Measurements from ENCODE around the gene SLIT1.

Gene SLIT1

DNA sequence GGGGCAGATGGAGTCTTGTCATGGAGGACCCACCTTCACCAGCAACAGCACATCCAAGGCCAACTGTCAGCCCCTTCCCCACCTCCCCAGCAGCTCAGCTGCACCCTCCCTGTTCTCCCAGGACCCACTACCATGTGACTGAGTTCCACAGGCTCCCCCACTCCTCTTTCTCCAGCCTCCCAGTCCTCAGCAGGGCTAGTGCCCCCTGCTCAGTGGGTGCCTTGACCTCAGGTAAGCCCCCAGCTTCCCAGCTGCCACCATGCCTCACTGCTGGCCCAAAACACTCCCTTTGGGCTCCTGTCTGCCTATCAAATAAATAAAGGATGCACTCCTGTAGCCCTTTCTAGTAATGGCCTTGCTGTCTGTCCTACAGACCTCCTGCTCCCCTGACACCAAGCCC, 174.4 kb downstream of the SLIT1 start:
- FAIRE-seq (no peak), DNase-seq (ENCODE audit: insufficient read length, low spot score) (no peak)

DNA sequence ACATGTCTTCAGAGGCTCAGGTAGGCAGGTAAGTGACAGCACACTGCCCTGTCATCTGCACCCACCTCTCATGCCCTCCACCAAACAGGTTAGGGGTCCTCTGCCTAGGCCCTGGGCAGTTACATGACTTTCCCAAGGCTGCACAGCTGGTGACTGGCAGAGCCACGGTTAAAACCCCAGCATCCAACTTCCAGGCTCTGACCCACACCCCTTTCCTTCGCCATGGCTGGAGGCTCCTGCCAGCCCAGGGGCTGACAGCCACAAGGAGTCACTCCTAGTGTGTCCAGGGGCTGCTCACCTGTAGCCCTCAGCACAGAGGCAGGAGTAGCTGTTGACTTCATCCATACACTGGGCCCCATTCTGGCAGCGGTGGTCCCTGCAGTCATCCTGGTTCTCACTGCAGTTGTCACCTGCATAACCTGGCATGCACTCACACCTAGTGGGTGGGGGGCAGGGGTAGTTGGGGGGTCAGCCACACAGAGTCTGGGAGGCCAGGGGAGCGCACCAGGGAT, 175.0 kb downstream of the SLIT1 start:
- FAIRE-seq (no peak), DNase-seq (ENCODE audit: insufficient read length, low spot score) (no peak)

DNA sequence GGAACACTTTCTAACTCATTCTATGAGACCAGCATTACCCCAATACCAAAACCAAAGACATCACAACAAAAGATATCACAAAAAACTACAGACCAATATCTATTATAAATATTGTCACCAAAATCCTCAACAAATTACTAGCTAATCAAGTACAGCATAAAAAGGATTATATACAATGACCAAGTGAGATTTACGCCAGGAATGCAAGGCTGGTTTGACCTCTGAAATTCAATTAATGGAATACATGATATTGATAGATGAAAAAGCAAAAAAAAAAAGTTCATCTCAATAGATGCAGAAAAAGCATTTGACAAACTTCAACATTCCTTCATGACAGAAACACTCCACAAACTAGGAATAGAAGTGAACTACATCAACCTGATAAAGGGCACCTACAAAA, 178.3 kb downstream of the SLIT1 start:
- no peak for DNase-seq (ENCODE audit: insufficient read length, low spot score)
- FAIRE-seq = no peak

DNA sequence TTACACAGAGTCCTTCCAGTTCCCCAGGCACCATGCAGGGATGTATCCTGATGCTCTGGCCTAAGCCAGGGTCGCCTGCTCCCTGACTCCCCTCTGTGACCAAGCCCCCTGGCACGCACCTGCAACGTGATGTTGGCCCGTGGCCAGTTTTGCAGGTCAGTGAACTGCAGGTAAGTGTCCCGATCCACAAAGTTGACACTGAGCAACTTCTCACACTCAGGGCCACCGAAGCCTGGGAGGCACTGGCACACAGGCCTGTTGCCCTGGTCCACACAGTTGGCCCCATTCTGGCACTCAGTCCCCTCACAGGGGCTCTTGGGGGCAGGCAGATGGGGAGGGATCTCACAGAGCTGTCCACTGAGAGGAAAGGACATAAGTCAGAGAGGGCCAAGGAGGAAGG, 179.4 kb downstream of the SLIT1 start:
- DNase-seq (ENCODE audit: insufficient read length, low spot score) = no peak
- FAIRE-seq = no peak

DNA sequence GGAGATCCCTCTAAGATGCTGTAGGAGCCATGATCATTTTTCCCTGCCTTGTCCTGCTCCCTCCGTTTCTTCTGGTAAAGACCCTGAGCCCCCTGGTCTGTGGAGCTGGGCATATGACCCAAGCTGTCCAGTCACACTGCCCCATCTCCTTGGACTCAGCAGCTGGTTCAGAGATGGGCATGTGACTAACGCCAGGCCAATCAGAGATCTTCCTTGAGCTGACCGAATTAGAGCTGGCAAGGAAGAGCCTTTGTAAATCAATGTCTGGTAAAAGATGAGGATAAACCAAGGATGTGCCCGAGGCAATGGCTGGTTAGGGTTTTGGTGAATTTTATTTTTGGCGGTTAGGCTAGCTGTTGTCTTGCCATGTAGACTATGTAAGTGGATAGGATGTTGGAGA, 180.4 kb downstream of the SLIT1 start:
- DNase-seq (ENCODE audit: insufficient read length, low spot score) (no peak), FAIRE-seq (no peak)

DNA sequence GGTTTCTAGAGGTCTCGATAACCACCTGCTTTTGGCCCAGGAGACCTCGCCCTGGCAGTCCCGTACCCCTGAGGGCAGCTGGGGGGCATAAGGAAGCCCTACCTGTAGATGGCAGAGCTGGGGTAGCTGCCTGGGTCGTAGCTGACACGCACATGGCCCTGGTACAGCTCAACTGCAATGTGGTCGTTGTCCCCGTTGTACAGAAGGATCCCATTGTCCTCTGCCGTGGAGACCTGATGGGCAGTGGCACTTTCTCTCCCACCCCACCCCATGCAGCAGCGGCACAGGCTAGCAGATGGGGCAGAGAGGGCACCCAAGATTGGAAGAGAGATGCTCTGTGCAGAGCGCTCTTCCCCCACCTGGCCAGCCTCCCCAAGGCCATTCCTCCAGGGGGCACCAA, 181.2 kb downstream of the SLIT1 start:
- FAIRE-seq (no peak), DNase-seq (ENCODE audit: insufficient read length, low spot score) (no peak)

DNA sequence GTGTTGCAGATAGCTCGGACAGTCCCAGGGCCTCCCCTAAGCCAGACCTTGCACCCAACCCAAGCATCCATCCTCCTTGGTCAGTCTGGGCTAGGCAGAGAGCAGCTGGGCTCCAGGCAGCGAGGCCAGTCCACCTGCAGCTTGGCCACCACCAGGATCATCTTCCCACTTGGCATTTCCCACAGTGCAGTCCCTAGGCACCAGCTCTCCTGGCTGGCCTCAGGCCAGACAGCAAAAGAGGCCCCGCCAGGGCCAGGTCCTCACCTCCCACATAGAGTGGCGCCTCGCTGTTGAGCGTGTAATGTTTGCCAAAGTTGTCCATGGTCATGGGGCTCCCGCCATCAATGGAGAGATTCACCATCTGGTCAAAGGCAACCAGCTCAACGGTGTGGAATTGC, 182.0 kb downstream of the SLIT1 start:
- DNase-seq (ENCODE audit: insufficient read length, low spot score) (no peak), FAIRE-seq (no peak)

DNA sequence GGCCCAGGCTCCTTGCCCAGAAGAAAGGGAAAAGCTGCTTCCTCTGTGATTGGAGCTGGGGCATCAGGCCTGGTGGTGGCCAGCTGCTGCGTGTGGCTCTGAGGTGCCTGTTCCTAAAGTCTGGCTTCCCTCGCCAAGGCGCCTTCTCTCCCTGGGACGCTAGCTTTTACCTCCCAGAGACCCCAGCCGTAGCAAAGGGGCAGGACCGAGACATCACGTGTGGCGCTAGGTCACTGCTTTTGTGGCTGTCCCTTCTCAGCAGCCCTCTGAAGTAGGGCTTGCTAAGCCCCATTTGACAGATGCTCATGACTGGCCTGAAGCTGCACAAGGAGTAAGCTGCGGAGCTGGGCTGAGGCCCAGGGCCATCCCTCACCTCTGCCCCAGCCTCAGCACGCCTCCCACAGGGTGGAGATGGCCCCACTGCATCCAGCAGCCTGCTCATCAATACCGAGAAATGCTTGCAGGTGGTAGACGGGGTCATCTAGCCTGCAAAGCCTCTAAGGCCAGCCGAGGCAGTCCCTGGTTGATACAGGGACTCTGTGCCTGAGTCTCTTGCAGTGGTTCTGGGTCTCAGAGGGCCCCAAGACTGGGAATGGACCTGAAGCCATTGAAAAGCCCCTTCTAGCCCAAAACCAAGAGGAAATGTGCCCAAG, 182.5 kb downstream of the SLIT1 start:
- no peak for FAIRE-seq

DNA sequence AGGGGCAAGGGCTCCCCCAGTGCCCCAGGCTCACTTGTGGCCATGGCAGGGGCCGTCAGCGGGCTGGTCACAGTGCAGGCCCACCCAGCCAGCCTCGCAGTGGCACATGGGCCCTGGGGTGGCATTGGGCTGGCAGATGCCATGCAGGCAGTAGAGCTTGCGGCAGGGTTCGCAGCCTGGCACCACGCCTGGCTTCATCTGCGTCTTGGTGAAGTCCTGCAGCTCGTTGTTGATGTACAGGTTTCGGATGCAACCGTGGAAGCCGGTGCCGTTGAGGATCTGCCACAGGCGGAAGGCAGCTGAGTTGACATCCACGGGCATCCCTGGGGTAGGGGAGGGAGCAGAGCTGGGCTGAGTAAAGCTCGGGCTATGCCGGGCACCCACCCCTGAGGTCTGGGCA, 183.1 kb downstream of the SLIT1 start:
- no peak for FAIRE-seq
- no peak for DNase-seq (ENCODE audit: insufficient read length, low spot score)

More for the DNA sequence above, 182.5 kb downstream of the SLIT1 start:
- DNase-seq (ENCODE audit: insufficient read length, low spot score) = no peak

DNA sequence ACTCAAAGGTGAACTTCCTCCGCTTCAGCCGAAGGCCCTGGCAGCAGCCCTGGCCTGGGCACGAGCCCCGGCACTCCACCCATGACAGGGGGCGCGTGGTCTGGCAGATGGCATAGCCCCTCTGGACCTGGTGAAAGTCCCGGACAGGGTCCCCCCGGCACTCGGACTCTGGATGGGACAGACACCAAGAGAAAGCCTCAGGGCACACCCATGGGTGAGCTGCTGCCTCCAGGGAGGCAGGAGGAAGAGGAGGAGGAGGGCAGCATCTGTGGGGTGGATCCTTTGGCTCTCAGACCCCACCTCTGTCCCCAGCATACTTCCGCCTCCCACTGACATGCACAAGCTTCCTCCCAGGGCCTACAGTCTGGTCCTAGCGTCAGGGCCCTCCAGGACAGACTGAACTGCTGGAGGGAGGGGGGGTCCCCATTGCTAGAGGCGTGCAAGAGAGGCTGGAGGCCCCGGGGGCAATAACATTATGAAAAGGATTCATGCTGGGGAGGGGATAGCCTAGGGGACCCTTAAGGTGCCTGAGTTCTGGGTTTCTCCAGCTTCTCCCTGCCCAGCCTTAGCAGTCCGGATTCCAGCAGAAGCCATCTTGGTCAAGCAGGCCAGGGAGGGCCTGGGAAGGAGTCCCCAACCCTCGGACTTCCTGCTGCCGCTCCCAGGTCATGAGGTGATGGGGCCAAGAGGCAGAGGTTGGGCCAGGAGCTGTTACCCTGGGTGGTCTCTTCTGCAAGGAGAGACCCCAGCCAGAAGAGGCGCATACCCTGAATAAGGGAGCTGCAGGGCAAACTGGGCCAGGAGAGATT, 184.4 kb downstream of the SLIT1 start:
- FAIRE-seq (no peak), DNase-seq (ENCODE audit: insufficient read length, low spot score) (no peak)

DNA sequence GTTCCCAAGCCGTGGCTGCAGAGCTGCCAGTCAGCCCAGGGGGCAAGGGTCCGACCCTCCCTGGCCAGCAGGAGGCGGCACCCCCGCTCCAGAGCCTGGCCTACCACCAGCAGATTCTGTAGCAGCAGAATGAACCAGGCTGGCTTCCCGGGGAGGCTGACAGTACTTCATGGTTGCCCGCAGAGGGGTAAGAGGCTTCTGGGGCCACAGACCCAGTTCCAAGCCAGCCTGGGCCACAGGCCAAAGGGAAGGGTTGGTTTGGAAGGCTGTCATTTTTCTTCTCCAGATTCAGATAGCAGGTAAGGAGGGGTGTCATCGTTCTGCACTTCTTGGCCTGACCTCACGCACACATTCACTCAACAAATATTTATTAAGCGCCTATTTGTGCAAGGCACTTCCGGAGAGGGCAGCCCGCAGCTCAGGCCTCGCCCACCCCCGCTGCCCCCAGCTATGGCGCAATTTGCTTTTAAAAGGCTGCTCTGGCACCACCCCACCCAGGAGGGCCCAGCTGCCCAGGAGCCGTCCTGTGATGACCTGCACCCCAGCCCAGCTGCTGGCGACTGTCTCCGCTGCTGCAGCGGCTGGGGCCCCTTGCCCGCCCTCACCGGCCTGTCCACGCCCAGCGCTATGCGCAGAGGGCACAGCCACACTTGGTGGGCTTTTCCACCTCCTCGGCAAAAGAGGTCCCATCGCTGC, 185.1 kb downstream of the SLIT1 start:
- DNase-seq (ENCODE audit: insufficient read length, low spot score) = no peak
- no peak for FAIRE-seq

DNA sequence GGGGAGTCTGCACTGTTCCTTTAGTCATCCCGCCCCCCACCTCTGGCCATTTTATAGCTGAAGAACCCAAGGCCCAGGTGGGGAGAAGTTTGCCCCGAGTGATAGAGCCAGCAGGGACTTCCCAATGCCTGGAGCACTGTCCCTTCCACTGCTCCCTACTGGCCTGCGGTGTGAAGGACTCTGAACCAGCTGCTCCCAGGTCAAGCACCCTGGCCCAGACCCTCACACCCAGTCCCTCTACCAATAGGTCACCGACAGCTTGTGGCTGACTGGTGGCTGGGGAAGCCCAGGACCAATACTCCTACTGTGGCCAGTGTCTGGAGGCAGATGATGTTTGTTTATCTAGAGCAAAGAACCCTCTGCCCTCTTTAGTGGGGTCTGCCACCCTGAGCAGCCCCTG, 185.8 kb downstream of the SLIT1 start:
- DNase-seq (ENCODE audit: insufficient read length, low spot score) (no peak), FAIRE-seq (no peak)

DNA sequence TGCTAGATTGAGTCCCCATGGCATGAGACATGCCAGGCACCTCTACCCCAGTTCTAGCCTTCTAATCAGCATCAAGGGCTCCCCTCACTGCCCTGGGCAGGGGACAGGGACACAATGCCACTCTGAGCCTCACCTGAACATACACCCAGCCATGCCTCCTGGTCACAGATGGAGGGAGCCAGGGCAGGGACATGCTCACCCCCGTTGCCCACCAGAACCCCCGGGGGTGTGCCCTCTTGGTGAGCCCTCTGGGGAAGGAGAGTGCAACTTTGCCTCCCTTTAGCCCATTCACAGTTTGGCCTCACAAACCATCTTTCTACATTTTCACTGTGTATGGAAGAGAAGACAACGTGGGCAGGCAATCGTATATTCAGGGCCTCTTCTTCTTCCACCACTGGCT, 186.4 kb downstream of the SLIT1 start:
- no peak for FAIRE-seq
- no peak for DNase-seq (ENCODE audit: insufficient read length, low spot score)

DNA sequence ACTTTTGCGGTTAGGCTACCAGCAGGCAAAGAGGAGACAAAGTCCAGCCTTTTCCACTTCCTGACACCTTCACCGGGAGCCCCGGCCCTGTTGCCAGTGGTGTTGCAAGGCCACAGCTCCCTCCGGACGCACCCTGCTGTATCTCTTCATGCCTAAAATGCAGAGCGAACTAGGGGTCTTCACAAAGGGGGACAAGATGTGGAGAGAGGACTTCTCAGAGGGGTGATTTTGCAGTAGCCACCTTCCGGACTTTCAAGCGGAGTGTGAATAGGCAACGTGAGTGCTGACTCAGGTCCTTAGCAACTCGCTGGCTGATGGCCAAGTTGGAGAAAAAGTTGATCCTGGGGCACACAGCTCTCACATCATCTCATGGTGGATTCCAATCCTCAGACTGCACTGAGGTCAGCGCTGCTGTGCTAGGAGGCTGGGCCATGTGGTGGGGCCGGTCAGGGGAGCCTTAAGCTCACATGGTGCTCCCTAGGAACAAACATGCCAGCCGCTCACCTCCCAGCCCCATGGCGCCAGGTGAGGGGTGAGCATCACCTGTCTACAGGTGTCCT, 187.3 kb downstream of the SLIT1 start:
- FAIRE-seq (no peak), DNase-seq (ENCODE audit: insufficient read length, low spot score) (no peak)

DNA sequence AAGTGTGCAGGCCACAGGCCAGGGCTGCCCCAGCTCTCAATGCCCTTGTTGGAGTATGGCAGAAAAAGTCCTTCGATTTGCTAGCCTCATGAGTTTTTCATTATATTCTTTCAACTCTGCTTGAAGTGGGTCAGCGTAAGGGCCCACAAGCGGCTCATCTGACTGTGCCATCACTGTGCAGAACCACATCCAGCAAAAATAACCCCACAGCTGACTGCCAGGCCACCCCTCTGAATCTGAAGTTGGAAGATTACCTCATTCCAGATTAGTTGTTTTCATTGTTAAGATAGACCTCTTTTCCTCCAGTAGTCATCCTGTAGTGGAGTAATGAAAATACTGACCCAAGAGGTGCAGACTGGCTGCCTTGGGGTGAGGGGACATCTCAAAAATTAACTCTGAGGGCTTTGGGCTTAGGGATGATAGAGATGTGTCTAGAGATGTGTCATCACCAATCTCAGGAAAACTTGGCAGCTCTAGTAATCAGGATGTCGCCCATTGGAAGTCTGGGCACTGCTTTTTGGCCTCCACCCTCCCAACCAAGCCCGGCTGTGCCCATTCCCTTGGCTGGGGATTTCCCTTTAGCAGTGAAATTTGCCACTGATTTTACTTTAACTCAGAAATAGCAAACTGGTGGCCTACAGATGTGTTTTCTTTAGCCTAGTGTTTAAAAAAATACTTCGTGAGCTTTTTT, 189.3 kb downstream of the SLIT1 start:
- DNase-seq (ENCODE audit: insufficient read length, low spot score) (no peak), FAIRE-seq (no peak)

DNA sequence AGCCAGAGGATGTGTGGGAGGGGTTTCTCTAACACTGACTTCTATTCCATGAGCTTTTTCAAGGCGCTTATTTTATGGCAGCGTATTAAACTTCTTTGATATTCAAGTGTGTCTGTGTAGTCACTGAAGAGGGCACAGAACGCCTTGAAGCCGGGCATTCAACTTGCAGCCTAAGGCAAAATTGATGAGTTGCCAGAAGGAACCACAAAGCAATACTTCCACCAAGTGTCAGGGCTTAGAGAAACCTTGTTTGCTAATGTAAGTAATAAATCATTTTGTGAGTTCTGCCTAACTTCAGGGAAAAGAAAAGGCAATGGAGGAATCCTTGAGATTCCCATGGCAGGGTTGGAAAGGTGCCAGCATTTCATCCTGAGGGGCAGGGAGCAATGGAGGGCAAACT, 189.9 kb downstream of the SLIT1 start:
- DNase-seq (ENCODE audit: insufficient read length, low spot score) (no peak), FAIRE-seq (no peak)

DNA sequence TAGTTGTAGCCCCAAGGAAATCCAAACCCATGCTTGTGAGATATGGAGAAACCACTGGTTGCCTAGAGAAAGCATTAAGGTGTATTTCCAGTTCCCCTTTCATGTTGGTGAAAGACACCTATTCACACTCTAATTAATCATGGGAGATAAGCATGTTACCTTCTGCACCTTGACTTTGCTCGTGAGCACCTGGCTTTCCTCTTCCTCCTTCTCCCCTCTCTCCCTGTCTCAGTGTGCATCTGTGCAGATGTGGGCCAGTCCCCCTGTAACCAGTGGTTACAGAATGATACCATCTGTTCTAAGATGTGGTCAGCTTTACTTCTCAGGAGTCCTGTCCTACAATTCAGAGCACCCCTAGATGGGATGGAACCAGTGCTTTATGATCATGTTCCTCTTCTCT, 193.0 kb downstream of the SLIT1 start:
- DNase-seq (ENCODE audit: insufficient read length, low spot score) (no peak), FAIRE-seq (no peak)

DNA sequence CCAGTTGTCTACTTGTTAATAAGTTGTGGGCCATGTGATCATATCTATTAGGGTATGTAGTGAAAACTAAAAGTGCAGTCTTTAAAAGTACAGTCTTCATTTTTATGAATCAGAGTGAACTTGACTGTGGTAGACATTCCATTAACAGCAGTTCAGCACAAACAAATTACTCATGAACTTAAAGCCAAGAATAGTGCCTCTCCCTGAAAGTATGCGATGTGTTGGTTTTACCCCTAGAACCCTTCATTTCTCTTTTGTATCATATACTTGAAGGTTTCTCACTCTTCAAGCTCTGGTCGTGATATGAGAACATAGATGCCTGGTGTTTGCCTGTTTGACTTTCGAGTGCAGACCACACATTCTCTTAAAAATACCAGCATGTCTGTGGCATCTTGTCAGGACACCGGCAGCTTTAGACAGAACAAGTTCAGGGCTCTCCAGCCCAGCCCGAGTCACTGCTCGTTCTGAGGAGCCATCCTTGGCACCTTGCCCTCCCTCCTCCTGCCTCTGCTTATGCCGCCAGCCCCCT, 194.4 kb downstream of the SLIT1 start:
- DNase-seq (ENCODE audit: insufficient read length, low spot score) (no peak), FAIRE-seq (peak; percentile 78)

DNA sequence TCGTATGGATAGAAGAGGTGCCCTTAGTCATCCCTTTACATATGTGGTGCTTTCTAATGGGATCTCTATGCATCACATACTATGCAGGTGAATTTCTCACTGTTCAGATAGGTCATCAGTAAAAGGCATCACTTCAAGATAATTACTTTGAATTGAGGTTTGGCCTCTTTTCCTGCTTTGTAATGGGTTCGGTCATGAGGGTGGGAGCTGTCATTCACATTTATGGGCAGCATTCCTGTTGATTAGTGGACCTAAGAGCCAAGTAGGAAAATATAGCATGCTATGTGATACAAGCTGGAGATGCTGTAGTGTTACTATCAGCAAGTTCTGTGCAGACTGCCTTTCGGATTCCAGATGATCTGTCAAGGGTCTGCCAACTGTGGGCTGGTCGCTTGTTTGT, 197.3 kb downstream of the SLIT1 start:
- DNase-seq (ENCODE audit: insufficient read length, low spot score) = no peak
- FAIRE-seq = no peak

DNA sequence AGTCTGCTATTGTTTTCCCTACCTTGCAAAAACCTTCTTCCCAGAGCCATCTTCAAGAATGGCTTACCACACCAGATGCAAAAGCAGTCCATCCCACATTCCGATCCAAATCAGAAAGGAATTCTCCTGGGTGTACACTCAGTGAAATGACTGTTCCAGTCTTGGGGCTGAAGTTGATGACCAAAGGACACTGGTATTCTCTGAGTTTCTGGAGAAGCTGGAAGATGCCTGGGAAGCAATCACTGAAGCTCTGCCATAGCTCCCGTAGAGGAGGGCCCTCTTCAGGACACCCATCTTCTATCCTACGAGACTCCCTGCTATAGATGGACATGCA, 197.9 kb downstream of the SLIT1 start:
- FAIRE-seq (no peak), DNase-seq (ENCODE audit: insufficient read length, low spot score) (no peak)
